HG03571 (cell line): ENCODE data around the gene LAMB1.
"Not testable (repeated sequence)": the region's sequence is repeated elsewhere in the genome, so short reads cannot be mapped to it uniquely, and the experiment has no call there.

Source experiments
- ATAC-seq: cut with Tn5 transposase; IDR thresholded peaks from one replicate; pipeline ENCODE4 v1.9.1; 2021; ENCODE audit not compliant: unreplicated experiment

The LAMB1 gene

DNA sequence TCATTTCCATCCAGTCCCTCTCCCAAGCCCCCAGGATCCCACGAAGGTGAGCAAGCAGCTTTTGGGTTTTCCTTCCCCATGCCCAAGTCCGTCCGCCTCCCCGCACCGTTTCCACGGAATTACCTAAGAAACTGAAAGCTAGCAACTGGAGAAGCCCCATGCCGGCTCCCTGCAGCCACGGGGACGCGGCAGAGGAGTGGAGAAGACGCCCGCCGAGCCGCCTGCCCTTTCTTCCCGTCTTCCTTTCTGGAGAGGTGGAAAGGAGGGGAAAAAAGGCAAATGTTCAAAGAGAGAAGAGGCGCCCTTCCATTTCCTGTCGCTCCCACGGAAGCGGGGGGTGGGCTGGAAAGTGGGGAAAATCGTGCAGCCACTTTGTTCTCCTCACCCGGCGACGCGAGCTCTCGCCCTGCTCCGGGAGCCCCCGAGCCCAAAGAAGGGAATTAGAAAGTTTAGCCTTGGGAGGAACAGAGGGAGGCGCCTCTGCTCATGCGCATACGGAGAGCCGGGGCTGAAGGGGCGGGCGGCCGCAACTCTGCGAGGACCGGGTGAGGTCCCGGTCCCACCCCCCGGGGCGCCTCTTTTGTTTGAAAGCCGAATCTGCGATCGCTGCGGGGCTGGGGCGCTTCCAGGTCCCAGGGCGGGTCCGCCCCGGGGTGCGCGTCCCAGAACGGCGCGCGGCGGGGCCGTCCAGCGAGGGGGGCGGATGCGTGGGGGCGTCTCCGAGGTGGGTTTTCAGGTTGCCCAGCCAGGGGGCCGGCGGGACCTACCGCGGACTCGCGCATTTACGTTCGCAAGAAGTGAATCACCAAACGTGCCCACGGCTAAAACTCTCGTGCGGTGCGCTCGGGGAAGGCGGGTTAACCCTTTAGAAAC is at the start of gene LAMB1:
Gene LAMB1 (minus strand): TSS at position 436 of the 873 bp plus-strand sequence. CDS start 276 bp downstream, at position 160.
- ATAC-seq, result no peak

DNA sequence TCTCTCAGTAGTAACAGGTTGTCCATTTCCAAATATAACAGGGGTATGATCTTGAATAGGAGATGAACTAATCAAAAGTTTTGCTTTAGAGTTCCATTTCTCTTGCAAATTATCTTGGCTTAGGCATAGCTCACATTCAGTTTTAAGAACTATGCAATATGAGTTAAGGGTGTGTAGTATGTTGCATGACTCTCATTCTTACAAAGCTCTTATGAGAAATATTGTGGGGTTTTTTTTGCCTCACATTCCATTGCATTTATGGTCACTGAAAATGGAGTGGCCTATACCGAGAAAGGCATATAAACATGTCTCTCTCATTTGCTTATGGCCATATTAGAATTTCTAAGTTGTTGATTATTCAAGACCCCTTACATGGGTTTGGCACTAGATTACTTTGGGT is 48.5 kb upstream of the LAMB1 start:
- ATAC-seq, result no peak

DNA sequence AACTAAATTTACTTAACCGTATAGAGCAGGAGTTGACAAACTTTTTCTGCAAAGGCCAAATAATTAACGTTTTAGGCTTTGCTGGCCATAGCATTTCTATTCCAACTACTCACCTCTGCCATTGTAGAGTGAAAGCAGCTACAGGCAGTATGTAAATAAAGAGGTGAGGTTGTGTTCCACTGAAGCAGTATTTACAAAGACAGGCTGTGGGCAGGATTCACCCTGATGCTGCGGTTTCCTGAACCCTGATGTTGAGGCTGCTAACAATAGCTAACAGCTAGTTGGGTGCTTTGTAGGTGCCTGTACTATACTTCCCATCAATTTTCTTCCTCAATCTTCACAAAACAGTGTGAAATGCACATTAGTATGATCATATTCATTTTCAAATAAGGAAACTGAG is 47.0 kb upstream of the LAMB1 start:
- no peak for ATAC-seq

- ATAC-seq, result no peak
These were observed 45.5 kb upstream of the LAMB1 start for GRCh38 chr7:108048422-108048821.

- no peak for ATAC-seq
These were observed 44.1 kb upstream of the LAMB1 start for GRCh38 chr7:108046952-108047506.

DNA sequence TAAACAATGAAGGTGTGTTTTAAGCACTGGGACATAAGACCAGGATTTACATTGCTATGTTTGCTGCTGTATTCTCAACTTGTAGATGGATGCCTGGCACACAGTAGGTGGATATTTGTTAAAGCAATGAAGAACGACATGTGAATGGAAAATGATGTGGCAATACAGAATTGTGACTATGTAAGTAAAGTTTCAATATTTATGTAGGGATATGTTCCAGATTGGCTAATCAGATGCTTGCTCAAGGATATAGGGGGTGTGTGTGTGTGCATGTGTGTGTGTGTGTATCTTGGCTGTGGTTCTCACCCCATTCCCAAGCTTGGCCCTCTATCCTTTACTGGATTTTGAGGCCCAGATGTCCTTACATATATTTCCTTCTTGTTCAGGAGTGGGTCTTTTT is 42.7 kb upstream of the LAMB1 start:
- no peak for ATAC-seq

DNA sequence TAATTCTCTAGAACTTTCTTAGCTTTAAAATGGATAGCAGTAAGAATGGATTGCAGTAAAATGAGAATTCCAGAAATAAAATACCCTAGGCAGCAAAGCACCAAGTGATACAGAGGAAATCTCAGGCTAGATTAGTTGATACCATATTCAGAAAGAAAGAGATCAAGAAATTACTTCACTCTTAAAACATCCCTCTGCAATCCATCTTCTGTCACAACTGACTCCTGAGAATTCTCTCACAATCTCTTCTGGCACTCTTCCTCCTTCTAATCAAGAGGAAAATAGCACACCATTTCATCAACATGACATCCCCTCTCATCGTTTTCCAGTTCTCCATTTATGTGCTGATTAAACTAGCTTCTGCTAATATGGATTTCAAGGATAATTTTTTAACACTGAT is 42.2 kb upstream of the LAMB1 start:
- no peak for ATAC-seq

GRCh38 chr7:108044345-108044744 is 41.4 kb upstream of the LAMB1 start:
- ATAC-seq, result no peak

DNA sequence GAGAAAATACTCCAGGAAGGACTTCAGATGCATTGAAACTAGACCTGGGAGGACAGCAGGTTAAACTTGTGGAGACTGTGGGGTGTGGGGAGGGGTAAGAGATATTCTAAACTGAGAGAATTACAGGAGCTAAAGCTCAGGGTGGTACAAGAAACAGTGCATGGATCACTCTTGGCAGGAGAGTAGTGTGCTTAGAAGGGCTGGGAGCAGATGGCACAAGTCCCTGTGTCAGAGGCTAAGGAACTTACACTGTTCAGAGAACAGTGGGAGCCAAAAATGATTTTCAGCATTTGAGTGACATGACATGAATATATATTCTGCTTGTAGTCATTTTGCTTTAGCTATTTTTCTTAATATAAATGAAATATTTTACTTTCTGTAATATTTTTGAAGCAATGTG is 36.0 kb upstream of the LAMB1 start:
- no peak for ATAC-seq

GRCh38 chr7:108037741-108038140 is 34.8 kb upstream of the LAMB1 start:
- ATAC-seq, result no peak

GRCh38 chr7:108037140-108037539 is 34.2 kb upstream of the LAMB1 start:
- no peak for ATAC-seq

DNA sequence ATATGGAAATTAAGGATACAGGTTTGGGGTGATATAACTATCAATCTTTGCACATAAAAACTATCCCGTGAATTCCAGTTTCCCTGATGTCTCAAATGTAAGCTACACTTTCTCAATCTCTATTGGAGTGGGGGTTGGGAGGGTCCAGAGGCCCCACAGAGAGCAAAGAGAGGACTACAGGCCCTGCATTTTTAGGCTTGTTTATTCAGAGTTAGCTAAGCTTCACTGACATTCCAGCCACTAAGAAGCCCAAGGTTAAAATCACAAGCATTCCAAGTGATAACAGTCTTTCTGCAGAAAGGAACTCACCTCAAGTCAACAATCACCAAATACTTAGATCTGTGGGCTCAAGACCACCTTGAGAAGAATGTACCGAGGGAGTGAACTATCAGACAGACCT is 31.6 kb upstream of the LAMB1 start:
- ATAC-seq, result no peak

- no peak for ATAC-seq
These were observed 31.0 kb upstream of the LAMB1 start for GRCh38 chr7:108033776-108034497.

- not testable (repeated sequence) for ATAC-seq
These were observed 30.3 kb upstream of the LAMB1 start for GRCh38 chr7:108033309-108033708.

DNA sequence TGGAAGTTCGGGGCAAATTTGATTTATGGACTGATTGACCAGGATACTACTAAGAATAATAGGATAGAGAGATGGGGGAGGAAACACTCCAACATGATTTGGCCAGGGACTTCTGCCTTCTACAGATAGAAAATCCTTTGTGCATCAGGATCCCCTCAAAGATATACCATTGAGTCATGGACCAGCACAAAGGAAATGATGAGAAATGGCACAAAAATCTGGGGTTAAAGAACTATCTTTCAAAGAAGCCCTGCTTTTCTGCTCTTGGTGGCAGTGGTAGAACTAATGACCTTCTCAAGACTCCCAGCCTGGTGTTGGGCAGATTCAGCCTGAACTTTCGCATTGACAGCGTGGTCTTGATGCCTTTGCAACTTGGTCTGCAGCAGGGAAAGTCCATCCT is 27.6 kb upstream of the LAMB1 start:
- no peak for ATAC-seq

GRCh38 chr7:108029034-108029433 is 26.1 kb upstream of the LAMB1 start:
- no peak for ATAC-seq

GRCh38 chr7:108028111-108028510 is 25.1 kb upstream of the LAMB1 start:
- no peak for ATAC-seq

DNA sequence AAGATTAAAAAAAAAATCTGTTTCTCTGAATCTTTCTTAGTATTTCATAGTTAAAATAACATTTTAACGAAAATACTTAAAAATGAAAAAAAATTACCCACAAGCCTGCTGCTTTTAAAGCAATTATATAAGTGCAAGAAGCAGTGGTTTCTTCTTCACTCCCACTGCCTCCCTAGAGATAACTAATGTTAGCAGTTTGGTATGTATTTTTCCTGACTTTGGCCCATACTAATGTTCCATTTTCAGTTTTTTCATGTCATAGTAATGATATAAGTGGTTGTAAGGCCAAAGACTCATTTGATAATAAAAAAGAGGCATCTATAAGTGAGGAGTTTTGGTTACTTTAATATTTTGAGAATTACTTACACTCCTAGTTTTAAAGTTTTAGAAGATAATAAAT is 24.3 kb upstream of the LAMB1 start:
- no peak for ATAC-seq

GRCh38 chr7:108026647-108027046 is 23.7 kb upstream of the LAMB1 start:
- ATAC-seq, result no peak

- ATAC-seq, result no peak
These were observed 23.2 kb upstream of the LAMB1 start for GRCh38 chr7:108026116-108026515.

DNA sequence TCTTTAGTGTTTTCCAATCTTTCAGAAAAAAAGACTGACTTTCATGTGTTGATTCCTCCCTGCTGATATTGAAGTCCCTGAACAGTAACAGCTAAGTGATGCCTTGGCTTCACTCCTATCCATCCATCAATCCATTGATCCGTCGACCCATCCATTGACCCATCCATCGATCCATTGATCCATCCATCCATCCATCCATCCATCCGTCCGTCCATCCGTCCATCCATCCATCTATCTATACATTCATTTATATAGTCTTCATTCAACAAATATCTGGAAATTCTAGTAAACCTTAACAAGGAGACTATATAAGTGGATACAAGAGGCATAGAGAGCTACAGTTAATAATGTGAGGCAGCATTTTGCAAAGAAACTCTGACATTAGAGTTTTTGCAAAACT is 21.6 kb upstream of the LAMB1 start:
- no peak for ATAC-seq

- no peak for ATAC-seq
These were observed 17.6 kb upstream of the LAMB1 start for GRCh38 chr7:108020585-108020984.
